OCI-M2 (cell line): ENCODE data around the gene STK32A.
"Not testable (repeated sequence)": the region's sequence is repeated elsewhere in the genome, so short reads cannot be mapped to it uniquely, and the experiment has no call there.

ENCODE experiments used
- DNase-seq: peaks from one replicate; lab custom pipeline; 2025; ENCODE audit not compliant: unreplicated experiment; lab: John Stamatoyannopoulos, UW

STK32A gene

GRCh38 chr5:147234825-147235635 is at the start of gene STK32A:
Gene STK32A (plus strand): TSS chr5:147235026. CDS start chr5:147239635, 4,609 bp downstream.
- DNase-seq = no peak

- no peak for DNase-seq
Observed at GRCh38 chr5:147187099-147187540, 47.7 kb upstream of the STK32A start.

- DNase-seq = no peak
Observed at GRCh38 chr5:147188200-147189108, 46.4 kb upstream of the STK32A start.

GRCh38 chr5:147189109-147189424 is 45.8 kb upstream of the STK32A start:
- DNase-seq = no peak

GRCh38 chr5:147190331-147190730 is 44.5 kb upstream of the STK32A start:
- no peak for DNase-seq

- no peak for DNase-seq
Observed at GRCh38 chr5:147193123-147193522, 41.7 kb upstream of the STK32A start.

- DNase-seq = no peak
Observed at GRCh38 chr5:147200004-147200403, 34.8 kb upstream of the STK32A start.

- DNase-seq = no peak
Observed at GRCh38 chr5:147203213-147203612, 31.6 kb upstream of the STK32A start.

- no peak for DNase-seq
Observed at GRCh38 chr5:147204576-147204975, 30.2 kb upstream of the STK32A start.

GRCh38 chr5:147208134-147208533 is 26.7 kb upstream of the STK32A start:
- DNase-seq = no peak

GRCh38 chr5:147216552-147217154 is 18.2 kb upstream of the STK32A start:
- DNase-seq = no peak

GRCh38 chr5:147223343-147223742 is 11.5 kb upstream of the STK32A start:
- DNase-seq = no peak

- DNase-seq = no peak
Observed at GRCh38 chr5:147223948-147224791, 10.7 kb upstream of the STK32A start.

- no peak for DNase-seq
Observed at GRCh38 chr5:147225938-147226337, 8.9 kb upstream of the STK32A start.

GRCh38 chr5:147226512-147226911 is 8.3 kb upstream of the STK32A start:
- no peak for DNase-seq

GRCh38 chr5:147234239-147234824 is 494 bp upstream of the STK32A start:
- DNase-seq = no peak

GRCh38 chr5:147240266-147240985 is 5.6 kb downstream of the STK32A start:
- DNase-seq = no peak

- DNase-seq = not testable (repeated sequence)
Observed at GRCh38 chr5:147243238-147243637, 8.4 kb downstream of the STK32A start.

GRCh38 chr5:147245381-147246165 is 10.7 kb downstream of the STK32A start:
- DNase-seq = no peak
